Smooth muscle cell (in vitro differentiated cells): ENCODE results near the gene CENPI. TPM values are rescaled to one million over a fixed set of nuclear protein-coding genes. Genes with fewer than 3 reads are reported as not detected.

Source experiments
- DNase-seq: peaks from one replicate; lab custom pipeline; 2025; ENCODE audit not compliant: unreplicated experiment; lab: John Stamatoyannopoulos, UW
- H2AFZ ChIP-seq: fragments of 200-600 bp; sonication (generic); 2 replicates; pipeline ENCODE4 v1.6.0; 2016; ENCODE audit warnings: antibody characterized with exemption, low read depth, mild to moderate bottlenecking
- H3F3A ChIP-seq: fragments of 200-600 bp; sonication (generic); 2 replicates; pipeline ENCODE4 v1.6.0; 2017; ENCODE audit warnings: antibody characterized with exemption, low read depth
- H3K27ac ChIP-seq: fragments of 200-600 bp; sonication (generic); 2 replicates; pipeline ENCODE4 v1.5.1; 2016; ENCODE audit warnings: low read depth, mild to moderate bottlenecking
- H3K27me3 ChIP-seq: fragments of 200-600 bp; sonication (generic); 2 replicates; pipeline ENCODE4 v1.6.1; 2016; ENCODE audit warnings: low read depth, mild to moderate bottlenecking
- H3K36me3 ChIP-seq: fragments of 200-600 bp; sonication (generic); 2 replicates; pipeline ENCODE4 v1.5.1; 2016; ENCODE audit warnings: low read depth
- H3K4me1 ChIP-seq: fragments of 200-600 bp; sonication (generic); 2 replicates; pipeline ENCODE4 v1.5.1; 2016; ENCODE audit warnings: low read depth
- H3K4me2 ChIP-seq: fragments of 200-600 bp; sonication (generic); 2 replicates; pipeline ENCODE4 v1.6.0; 2016; ENCODE audit warnings: mild to moderate bottlenecking
- H3K4me3 ChIP-seq: fragments of 200-600 bp; sonication (generic); 2 replicates; pipeline ENCODE4 v1.5.1; 2016; ENCODE audit warnings: mild to moderate bottlenecking
- H3K79me2 ChIP-seq: fragments of 200-600 bp; sonication (generic); 2 replicates; pipeline ENCODE4 v1.6.0; 2016; ENCODE audit warnings: low read depth, mild to moderate bottlenecking
- H3K9ac ChIP-seq: fragments of 200-600 bp; sonication (generic); 2 replicates; pipeline ENCODE4 v1.6.0; 2016; ENCODE audit warnings: low read depth
- H3K9me3 ChIP-seq: fragments of 200-600 bp; sonication (generic); replicated peaks from 2 replicates; pipeline ENCODE4 v1.5.1; 2016; ENCODE audit warnings: low read depth
- H4K20me1 ChIP-seq: fragments of 200-600 bp; sonication (generic); 2 replicates; pipeline ENCODE4 v1.6.0; 2016; ENCODE audit warnings: low read depth
- WGBS: methylation state at CpG from one replicate; pipeline ENCODE4 v1.1.7; 2016; ENCODE audit warnings: low lambda C conversion rate; 5-methylcytosine and 5-hydroxymethylcytosine counted together
- polyA plus RNA-seq: library from polyadenylated mRNA; unstranded; fragments of >200 nt; fragmentation: Nextera tagmentation; extraction: Ambion mirVana; gene quantifications from 2 replicates; pipeline ENCODE4 v1.2.1, GENCODE V29; 2016
- total RNA-seq: library from RNA; depleted of rRNA; stranded (reverse); fragments of >200 nt; gene quantifications from 2 replicates; pipeline ENCODE4 v1.2.3, GENCODE V29; 2014
- TF ChIP-seq, protein P1 (sequence below): fragments of 200-600 bp; sonication (generic); IDR thresholded peaks from 2 replicates; pipeline ENCODE4 v1.5.1; 2017; ENCODE audit warnings: borderline replicate concordance, mild to moderate bottlenecking, antibody characterized with exemption; ENCODE audit not compliant: insufficient read depth, poor library complexity, severe bottlenecking

CENPI gene
- total and polyA plus RNA-seq, 2 experiments from 2014 or later: 4.2 to 6.0 TPM

DNA sequence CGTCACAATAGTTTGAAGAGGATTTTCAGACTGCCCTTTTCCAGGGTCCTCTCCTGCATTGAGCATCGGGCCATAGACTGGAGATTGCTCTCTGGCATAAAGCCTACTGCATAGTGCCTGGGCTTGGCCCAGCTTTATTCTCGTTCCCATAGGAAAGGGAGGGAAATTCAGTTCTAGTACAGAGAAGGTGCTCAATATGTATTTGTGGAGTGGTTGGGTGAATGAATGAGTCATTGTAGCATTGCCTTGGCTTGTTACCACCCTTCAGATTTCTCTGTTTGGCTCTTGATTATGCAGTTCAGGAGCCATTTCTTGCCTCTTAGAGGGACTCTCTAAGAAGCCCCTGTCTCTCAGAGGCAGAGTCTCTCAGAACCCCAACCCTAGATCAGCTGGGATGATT, 16.8 kb upstream of the CENPI start:
- Histone ChIP-seq H3K4me1 (no peaks in the 10 kb centered on the region), H3K36me3 (no peaks in the 10 kb centered on the region), H3F3A (no peaks in the 10 kb centered on the region), H3K9me3 (no peaks in the 10 kb centered on the region), H2AFZ (no peak overlapping the region), H3K27ac (no peak overlapping the region), H3K4me3 (no peak overlapping the region), H3K27me3 (no peaks in the 10 kb centered on the region), H4K20me1 (no peaks in the 10 kb centered on the region), H3K79me2 (no peaks in the 10 kb centered on the region), H3K9ac (no peak overlapping the region), H3K4me2 (no peak overlapping the region)
- WGBS: 78% methylated on average over 3 of the region's 3 CpGs
- DNase-seq: no peak
- TF ChIP-seq, protein P1, sequence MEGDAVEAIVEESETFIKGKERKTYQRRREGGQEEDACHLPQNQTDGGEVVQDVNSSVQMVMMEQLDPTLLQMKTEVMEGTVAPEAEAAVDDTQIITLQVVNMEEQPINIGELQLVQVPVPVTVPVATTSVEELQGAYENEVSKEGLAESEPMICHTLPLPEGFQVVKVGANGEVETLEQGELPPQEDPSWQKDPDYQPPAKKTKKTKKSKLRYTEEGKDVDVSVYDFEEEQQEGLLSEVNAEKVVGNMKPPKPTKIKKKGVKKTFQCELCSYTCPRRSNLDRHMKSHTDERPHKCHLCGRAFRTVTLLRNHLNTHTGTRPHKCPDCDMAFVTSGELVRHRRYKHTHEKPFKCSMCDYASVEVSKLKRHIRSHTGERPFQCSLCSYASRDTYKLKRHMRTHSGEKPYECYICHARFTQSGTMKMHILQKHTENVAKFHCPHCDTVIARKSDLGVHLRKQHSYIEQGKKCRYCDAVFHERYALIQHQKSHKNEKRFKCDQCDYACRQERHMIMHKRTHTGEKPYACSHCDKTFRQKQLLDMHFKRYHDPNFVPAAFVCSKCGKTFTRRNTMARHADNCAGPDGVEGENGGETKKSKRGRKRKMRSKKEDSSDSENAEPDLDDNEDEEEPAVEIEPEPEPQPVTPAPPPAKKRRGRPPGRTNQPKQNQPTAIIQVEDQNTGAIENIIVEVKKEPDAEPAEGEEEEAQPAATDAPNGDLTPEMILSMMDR: no peak

DNA sequence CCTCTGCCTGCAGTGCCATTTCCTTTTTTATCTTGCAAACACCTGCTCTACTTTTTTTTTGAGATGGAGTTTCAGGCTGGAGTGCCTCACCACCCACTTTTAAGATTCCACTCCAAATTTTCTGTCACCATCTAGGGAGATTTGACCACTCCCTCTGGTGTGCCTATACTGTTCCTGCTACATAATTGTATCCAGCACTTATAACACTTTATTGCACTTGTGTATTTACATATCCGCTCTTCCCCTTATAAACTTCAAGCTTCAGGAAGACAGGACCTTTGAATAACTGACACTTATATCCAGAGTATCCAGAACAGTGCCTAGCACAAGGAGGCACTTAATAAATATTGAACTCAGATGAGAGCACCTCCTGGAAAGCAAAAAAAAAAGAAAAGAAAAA, 6.2 kb upstream of the CENPI start:
- 70% methylated on average over 1 of the region's 1 CpG for WGBS
- H3K27ac ChIP-seq: no peak overlapping the region
- no peak overlapping the region for H3K9ac ChIP-seq
- H3K36me3 ChIP-seq: no peaks in the 10 kb centered on the region
- no peak overlapping the region for H3K4me2 ChIP-seq
- H3K4me3 ChIP-seq: no peak overlapping the region
- no peaks in the 10 kb centered on the region for H4K20me1 ChIP-seq
- H3K9me3 ChIP-seq: no peaks in the 10 kb centered on the region
- no peaks in the 10 kb centered on the region for H3K79me2 ChIP-seq
- no peaks in the 10 kb centered on the region for H3K4me1 ChIP-seq
- H3F3A ChIP-seq: no peaks in the 10 kb centered on the region
- no peak for DNase-seq
- TF ChIP-seq, protein P1: no peak
- H2AFZ ChIP-seq: no peak overlapping the region
- no peaks in the 10 kb centered on the region for H3K27me3 ChIP-seq

DNA sequence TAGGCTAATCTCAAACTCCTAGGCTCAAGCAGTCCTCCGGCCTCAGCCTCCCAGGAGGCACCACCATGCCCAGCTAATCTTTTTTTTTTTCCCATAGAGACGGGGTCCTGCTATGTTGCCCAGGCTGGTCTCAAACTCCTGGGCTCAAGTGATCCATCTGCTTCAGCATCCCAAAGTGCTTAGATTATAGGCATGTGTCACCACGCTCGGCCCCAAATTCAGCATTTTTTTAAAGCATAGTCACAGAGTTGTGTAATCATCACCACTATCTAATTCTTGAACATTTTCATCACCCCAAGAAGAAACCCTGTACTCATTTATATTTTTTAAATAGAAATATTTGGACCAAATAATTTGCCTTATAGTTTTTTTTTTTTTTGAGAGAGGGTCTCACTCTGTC, 10.3 kb downstream of the CENPI start:
- Histone ChIP-seq H3K9me3 (no peaks in the 10 kb centered on the region), H3K4me2 (no peak overlapping the region), H3K79me2 (no peaks in the 10 kb centered on the region), H3F3A (no peaks in the 10 kb centered on the region), H3K9ac (no peak overlapping the region), H2AFZ (no peak overlapping the region), H3K27me3 (no peaks in the 10 kb centered on the region), H3K4me1 (no peaks in the 10 kb centered on the region), H3K36me3 (no peaks in the 10 kb centered on the region), H4K20me1 (no peaks in the 10 kb centered on the region), H3K27ac (no peak overlapping the region), H3K4me3 (no peak overlapping the region)
- no peak for DNase-seq
- TF ChIP-seq, protein P1: no peak
- 81% methylated on average over 4 of the region's 4 CpGs for WGBS

DNA sequence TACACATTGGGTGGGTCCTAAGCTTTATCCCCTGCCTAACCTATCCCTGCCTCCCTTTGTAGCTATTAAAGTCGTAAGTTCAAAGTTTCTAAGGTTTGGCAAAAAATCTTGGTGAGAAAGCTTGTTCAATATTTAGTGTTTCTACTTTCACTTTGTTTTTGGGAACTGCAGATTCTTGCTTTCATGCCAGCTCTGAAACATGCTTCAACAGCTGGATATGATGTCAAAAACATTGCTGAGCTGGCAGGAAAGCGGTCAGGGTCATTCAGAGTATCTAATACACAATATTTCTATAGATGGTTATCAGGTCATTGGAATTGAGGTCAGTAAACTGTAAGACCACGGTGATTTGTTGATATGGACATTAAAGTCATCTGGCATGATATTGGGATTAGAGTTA, 19.7 kb downstream of the CENPI start:
- TF ChIP-seq, protein P1: no peak
- 71% methylated on average over 3 of the region's 3 CpGs for whole genome bisulfite sequencing
- H3K4me2 ChIP-seq: no peak overlapping the region

More for the DNA sequence above, 19.7 kb downstream of the CENPI start:
- Histone ChIP-seq H3F3A (no peaks in the 10 kb centered on the region), H3K36me3 (no peaks in the 10 kb centered on the region), H4K20me1 (no peaks in the 10 kb centered on the region), H2AFZ (no peak overlapping the region), H3K4me3 (no peak overlapping the region), H3K9me3 (no peaks in the 10 kb centered on the region), H3K27me3 (no peaks in the 10 kb centered on the region), H3K4me1 (no peaks in the 10 kb centered on the region), H3K9ac (no peak overlapping the region), H3K27ac (no peak overlapping the region), H3K79me2 (no peaks in the 10 kb centered on the region)
- DNase-seq: no peak
